HG03095 (cell line): Measurements from ENCODE around the gene AKAP13.
"Not testable (repeated sequence)": the region's sequence is repeated elsewhere in the genome, so short reads cannot be mapped to it uniquely, and the experiment has no call there.

ENCODE experiments used
- ATAC-seq: cut with Tn5 transposase; IDR thresholded peaks from one replicate; pipeline ENCODE4 v1.9.1; 2021; ENCODE audit warnings: moderate library complexity; ENCODE audit not compliant: unreplicated experiment

The AKAP13 gene

GRCh38 chr15:85523530-85523929 is 143.1 kb downstream of the AKAP13 start:
- ATAC-seq = no peak

GRCh38 chr15:85525755-85526154 is 145.4 kb downstream of the AKAP13 start:
- ATAC-seq = no peak

GRCh38 chr15:85527895-85528294 is 147.5 kb downstream of the AKAP13 start:
- no peak for ATAC-seq

- no peak for ATAC-seq
Measured at GRCh38 chr15:85530079-85530478, 149.7 kb downstream of the AKAP13 start.

GRCh38 chr15:85531083-85531482 is 150.7 kb downstream of the AKAP13 start:
- no peak for ATAC-seq

- no peak for ATAC-seq
Measured at GRCh38 chr15:85532689-85533088, 152.3 kb downstream of the AKAP13 start.

- ATAC-seq = peak; percentile 89
Measured at GRCh38 chr15:85534031-85534430, 153.6 kb downstream of the AKAP13 start.

- not testable (repeated sequence) for ATAC-seq
Measured at GRCh38 chr15:85535533-85536330, 155.3 kb downstream of the AKAP13 start.

GRCh38 chr15:85536341-85536740 is 155.9 kb downstream of the AKAP13 start:
- ATAC-seq = no peak

- no peak for ATAC-seq
Measured at GRCh38 chr15:85539491-85539890, 159.1 kb downstream of the AKAP13 start.

GRCh38 chr15:85540085-85540797 is 159.8 kb downstream of the AKAP13 start:
- ATAC-seq = no peak

GRCh38 chr15:85541744-85542143 is 161.3 kb downstream of the AKAP13 start:
- ATAC-seq = peak; percentile 78

- ATAC-seq = no peak
Measured at GRCh38 chr15:85542488-85542887, 162.1 kb downstream of the AKAP13 start.

GRCh38 chr15:85542895-85543331 is 162.5 kb downstream of the AKAP13 start:
- no peak for ATAC-seq

- no peak for ATAC-seq
Measured at GRCh38 chr15:85543741-85544155, 163.3 kb downstream of the AKAP13 start.

GRCh38 chr15:85545185-85545584 is 164.8 kb downstream of the AKAP13 start:
- no peak for ATAC-seq

- ATAC-seq = no peak
Measured at GRCh38 chr15:85545752-85546151, 165.3 kb downstream of the AKAP13 start.

- ATAC-seq = no peak
Measured at GRCh38 chr15:85547386-85547785, 167.0 kb downstream of the AKAP13 start.

GRCh38 chr15:85550283-85550682 is 169.9 kb downstream of the AKAP13 start:
- no peak for ATAC-seq

- ATAC-seq = no peak
Measured at GRCh38 chr15:85551221-85551832, 170.9 kb downstream of the AKAP13 start.

- ATAC-seq = no peak
Measured at GRCh38 chr15:85554852-85555521, 174.6 kb downstream of the AKAP13 start.
